A549 (cell line): Measurements from ENCODE around the gene RGS17. TPM values are rescaled to one million over a fixed set of nuclear protein-coding genes. Genes with fewer than 3 reads are reported as not detected.

Source experiments
- ATAC-seq, 2 experiments: fragments of 200-7000 bp in 1 of 2; fragments of >200 bp in 1 of 2; cut with Nextera tagmentation in 1 of 2; cut with Tn5 transposase in 1 of 2; 3 replicates each; pipeline versions ENCODE4 v1.8.0 to v1.9.1; 2018 to 2020; ENCODE audit warnings: mild to moderate bottlenecking in 1 of 2, moderate library complexity in 1 of 2
- CTCF ChIA-PET: fragments of 300-600 bp; sonication (Branson Sonifier 250); formaldehyde crosslinking; extraction: SDS; loops from one replicate; lab custom pipeline; 2021; ENCODE audit warnings: antibody characterized with exemption, inconsistent platforms; lab: Yijun Ruan, JAX
- POLR2A ChIA-PET: fragments of 350-600 bp; formaldehyde crosslinking; extraction: SDS; loops from one replicate; lab custom pipeline; 2021; ENCODE audit warnings: antibody characterized with exemption, inconsistent platforms; lab: Yijun Ruan, JAX
- DNase-seq, 2 experiments: peaks; one replicate each; pipeline versions ENCODE4 v3.0.0 to v3.0.0-alpha.2; 2011 to 2016; ENCODE audit warnings: low read depth in 1 of 2, low spot score in 1 of 2
- FAIRE-seq: peaks from 2 replicates; lab custom pipeline; 2011; peaks lifted over from hg19 to GRCh38; lab: Jason Lieb, UNC
- H3K27ac ChIP-seq, 2 experiments: fragments of >200 bp; sonication (Bioruptor Twin); formaldehyde crosslinking; 3 replicates each; pipeline ENCODE4 v1.5.1; 2016 to 2017
- H3K4me1 ChIP-seq: fragments of >200 bp; sonication (Bioruptor Twin); formaldehyde crosslinking; 3 replicates; pipeline ENCODE4 v1.6.1; 2016
- H3K4me2 ChIP-seq: fragments of >200 bp; sonication (Bioruptor Twin); formaldehyde crosslinking; 3 replicates; pipeline ENCODE4 v1.6.1; 2016
- H3K4me3 ChIP-seq: fragments of >200 bp; sonication (Bioruptor Twin); formaldehyde crosslinking; 3 replicates; pipeline ENCODE4 v1.5.1; 2016
- H3K9me3 ChIP-seq: fragments of >200 bp; sonication (Bioruptor Twin); formaldehyde crosslinking; 3 replicates; pipeline ENCODE4 v1.6.1; 2016
- CHD4 ChIP-seq: fragments of 200-600 bp; sonication (generic); IDR thresholded peaks from 2 replicates; pipeline ENCODE4 v1.6.1; 2016; ENCODE audit warnings: antibody characterized with exemption, mild to moderate bottlenecking, borderline replicate concordance
- EHMT2 ChIP-seq: fragments of 200-600 bp; sonication (generic); IDR thresholded peaks from 2 replicates; pipeline ENCODE4 v1.6.1; 2016; ENCODE audit warnings: antibody characterized with exemption, low read depth, mild to moderate bottlenecking, moderate library complexity
- FOSB ChIP-seq: fragments of 250-450 bp; sonication (Bioruptor Pico); IDR thresholded peaks from 2 replicates; pipeline ENCODE4 v1.5.0; 2020; ENCODE audit warnings: mild to moderate bottlenecking, moderate library complexity
- GATA3 ChIP-seq: IDR thresholded peaks from 2 replicates; pipeline ENCODE4 v1.6.1; 2012; ENCODE audit warnings: borderline replicate concordance
- HMGXB4 ChIP-seq: fragments of 250-450 bp; sonication (Bioruptor Pico); IDR thresholded peaks from 2 replicates; pipeline ENCODE4 v1.5.0; 2021; ENCODE audit warnings: mild to moderate bottlenecking, moderate library complexity, borderline replicate concordance
- HOXA7 ChIP-seq: fragments of 250-450 bp; sonication (Bioruptor Pico); IDR thresholded peaks from 2 replicates; pipeline ENCODE4 v1.5.0; 2020; ENCODE audit warnings: mild to moderate bottlenecking, moderate library complexity
- JUN ChIP-seq, 2 experiments: fragments of >200 bp; sonication (Bioruptor Twin); formaldehyde crosslinking; IDR thresholded peaks; 2 replicates in 1 of 2; 3 replicates in 1 of 2; pipeline ENCODE4 v1.6.1; 2016 to 2017
- MAX ChIP-seq: IDR thresholded peaks from 2 replicates; pipeline ENCODE4 v1.6.1; 2012
- MAZ ChIP-seq: fragments of 150-350 bp; IDR thresholded peaks from 2 replicates; pipeline ENCODE4 v1.6.1; 2014; ENCODE audit warnings: antibody characterized with exemption, low read depth, low read length, borderline replicate concordance
- NPAS2 ChIP-seq: fragments of 250-450 bp; sonication (Bioruptor Pico); IDR thresholded peaks from 2 replicates; pipeline ENCODE4 v1.8.0; 2022; ENCODE audit warnings: mild to moderate bottlenecking, moderate library complexity, borderline replicate concordance
- PBX3 ChIP-seq: IDR thresholded peaks from 2 replicates; pipeline ENCODE4 v1.6.1; 2012
- RARB ChIP-seq: fragments of 250-450 bp; sonication (Bioruptor Pico); IDR thresholded peaks from 2 replicates; pipeline ENCODE4 v1.8.0; 2021; ENCODE audit warnings: mild to moderate bottlenecking, moderate library complexity
- REST ChIP-seq: fragments of 200-600 bp; sonication (generic); IDR thresholded peaks from 2 replicates; pipeline ENCODE4 v1.6.1; 2016; ENCODE audit warnings: antibody characterized with exemption, mild to moderate bottlenecking, moderate library complexity
- RFX5 ChIP-seq: fragments of 450-650 bp; IDR thresholded peaks from 2 replicates; pipeline ENCODE4 v1.7.1; 2014; ENCODE audit warnings: antibody characterized with exemption, mild to moderate bottlenecking, moderate library complexity
- SREBF2 ChIP-seq: fragments of 450-650 bp; IDR thresholded peaks from 2 replicates; pipeline ENCODE4 v1.6.1; 2014; ENCODE audit warnings: mild to moderate bottlenecking, moderate library complexity
- TFCP2L1 ChIP-seq: fragments of 250-450 bp; sonication (Bioruptor Pico); IDR thresholded peaks from 2 replicates; pipeline ENCODE4 v1.5.0; 2021; ENCODE audit warnings: mild to moderate bottlenecking
- TP53 ChIP-seq: fragments of 250-450 bp; sonication (Bioruptor Pico); IDR thresholded peaks from 2 replicates; pipeline ENCODE4 v1.5.0; 2021; ENCODE audit warnings: mild to moderate bottlenecking, moderate library complexity
- USF2 ChIP-seq: fragments of 450-650 bp; IDR thresholded peaks from 2 replicates; pipeline ENCODE4 v1.6.1; 2014; ENCODE audit warnings: antibody characterized with exemption
- WGBS: methylation state at CpG from one replicate; pipeline ENCODE4 v1.1.6; 2017; ENCODE audit errors: missing lambda C conversion rate; 5-methylcytosine and 5-hydroxymethylcytosine counted together
- polyA plus RNA-seq, 4 experiments: library from polyadenylated mRNA; depleted of rRNA in 3 of 4; stranded (reverse); fragments of >200 nt; fragmentation: RNase III in 1 of 4; extraction: RNeasy Plus Mini Kit Qiagen cat#74134 plus additional on column Dnase treatment in 1 of 4; gene quantifications; 2 replicates in 3 of 4; 3 replicates in 1 of 4; pipeline ENCODE4 v1.2.3, GENCODE V29; 2011 to 2017

RGS17 gene
- polyA plus RNA-seq, 2 of the 4 experiments (the other 2 are of a cell fraction) = 3.2 to 9.8 TPM

GRCh38 chr6:153099636-153100035 lies 31.4 kb downstream of the RGS17 start:
- 85% methylated on average over 3 of the region's 3 CpGs for WGBS
- Histone ChIP-seq H3K27ac (no peak overlapping the region), H3K4me1 (peaks cover 5% of the 10 kb centered on the region; the same call in 2 of the 3 replicates), H3K4me2 (no peak overlapping the region), H3K4me3 (no peak overlapping the region), H3K9me3 (no peaks in the 10 kb centered on the region)
- POLR2A ChIA-PET = no interaction called here
- DNase-seq (no peak), FAIRE-seq (no peak), ATAC-seq (no peak)
- TF ChIP-seq RFX5 (no peak), JUN (IDR thresholded peaks at IDR 0.05) (no peak), TP53 (CRISPR knock-in tag) (no peak), EHMT2 (no peak), CHD4 (no peak)
- CTCF ChIA-PET = no interaction called here

- no peak for ATAC-seq
- TF ChIP-seq RFX5 = no peak
- no peak for TF ChIP-seq HMGXB4 (CRISPR knock-in tag)
- TF ChIP-seq HOXA7 (CRISPR knock-in tag) = no peak
- no peak for TF ChIP-seq REST
- no peak for TF ChIP-seq SREBF2
- no peak for TF ChIP-seq TFCP2L1 (CRISPR knock-in tag)
- TF ChIP-seq PBX3 = no peak
- TF ChIP-seq FOSB (CRISPR knock-in tag) = no peak
- TF ChIP-seq USF2 = no peak
- no peak for TF ChIP-seq GATA3
- no peak for TF ChIP-seq RARB (CRISPR knock-in tag)
- no peak for TF ChIP-seq NPAS2 (CRISPR knock-in tag)
- TF ChIP-seq MAX = no peak
- no peak for TF ChIP-seq MAZ
- FAIRE-seq = no peak
- Histone ChIP-seq H3K9me3 (no peaks in the 10 kb centered on the region), H3K27ac (no peak overlapping the region; a peak in 1 of 6 replicates), H3K4me2 (no peak overlapping the region), H3K4me3 (no peak overlapping the region), H3K4me1 (peaks cover 16% of the 10 kb centered on the region)
- ChIA-PET POLR2A (no interaction called here), CTCF (interaction anchor here (0.7 kb wide), 1 partner anchor 59 kb away, joined by 3 read pairs; no protein-coding TSS in a partner anchor)
- WGBS = 41% methylated on average over 1 of the region's 1 CpG
- DNase-seq = no peak
Observed at GRCh38 chr6:153096792-153097191, 34.3 kb downstream of the RGS17 start.
